Activated CD8-positive, alpha-beta memory T cell treated with anti-CD3 and anti-CD28 coated beads, Interleukin-2, amount 50 U/mL, for 24 hours (primary cell): ENCODE results near the gene WDR83.
A peak's percentile ranks its signal among the peaks of the same experiment; 100 is the strongest.
"Not testable (repeated sequence)": the region's sequence is repeated elsewhere in the genome, so short reads cannot be mapped to it uniquely, and the experiment has no call there.

Experiments used
- DNase-seq: peaks from one replicate; pipeline ENCODE4 v3.0.0-alpha.2; 2020; ENCODE audit errors: extremely low read depth

WDR83 gene

GRCh38 chr19:12666265-12667048 lies at the start of gene WDR83, which contains the start of gene MAN2B1:
Gene WDR83, plus strand, starts transcription at chr19:12666807. Its CDS starts 2,984 bp downstream, at chr19:12669791.
Gene MAN2B1, minus strand, starts transcription at chr19:12666742. Its CDS starts 41 bp downstream, at chr19:12666701.
- peak; percentile 45 for DNase-seq

- DNase-seq = no peak
Measured at GRCh38 chr19:12617646-12618045, 49.0 kb upstream of the WDR83 start.

GRCh38 chr19:12621253-12622024 lies 45.2 kb upstream of the WDR83 start:
- not testable (repeated sequence) for DNase-seq

- DNase-seq = no peak
Measured at GRCh38 chr19:12623361-12624031, 43.1 kb upstream of the WDR83 start.

- DNase-seq = no peak
Measured at GRCh38 chr19:12626958-12627357, 39.6 kb upstream of the WDR83 start.

- DNase-seq = no peak
Measured at GRCh38 chr19:12628040-12629022, 38.3 kb upstream of the WDR83 start.

GRCh38 chr19:12629215-12629614 lies 37.4 kb upstream of the WDR83 start:
- no peak for DNase-seq

- no peak for DNase-seq
Measured at GRCh38 chr19:12636631-12637030, 30.0 kb upstream of the WDR83 start.

GRCh38 chr19:12638611-12639182 lies 27.9 kb upstream of the WDR83 start:
- no peak for DNase-seq

- DNase-seq = peak; percentile 79
Measured at GRCh38 chr19:12639901-12640613, 26.6 kb upstream of the WDR83 start.

GRCh38 chr19:12641456-12641855 lies 25.2 kb upstream of the WDR83 start:
- DNase-seq = no peak

GRCh38 chr19:12642506-12642905 lies 24.1 kb upstream of the WDR83 start:
- DNase-seq = no peak

- DNase-seq = not testable (repeated sequence)
Measured at GRCh38 chr19:12643716-12644115, 22.9 kb upstream of the WDR83 start.

GRCh38 chr19:12646551-12646950 lies 20.1 kb upstream of the WDR83 start:
- no peak for DNase-seq

- DNase-seq = no peak
Measured at GRCh38 chr19:12647047-12647446, 19.6 kb upstream of the WDR83 start.

GRCh38 chr19:12647490-12648071 lies 19.0 kb upstream of the WDR83 start:
- no peak for DNase-seq

GRCh38 chr19:12648088-12648487 lies 18.5 kb upstream of the WDR83 start:
- DNase-seq = no peak

- DNase-seq = no peak
Measured at GRCh38 chr19:12649941-12650340, 16.7 kb upstream of the WDR83 start.

GRCh38 chr19:12652219-12652618 lies 14.4 kb upstream of the WDR83 start:
- no peak for DNase-seq

GRCh38 chr19:12655546-12655945 lies 11.1 kb upstream of the WDR83 start:
- no peak for DNase-seq
